IPS-15b (cell line): ENCODE data around the gene SLC6A1.

ENCODE experiments used
- H3K27me3 ChIP-seq: one replicate; pipeline ENCODE4 v1.6.1; 2013; ENCODE audit warnings: low read length; ENCODE audit not compliant: control insufficient read depth, insufficient read depth
- H3K36me3 ChIP-seq: one replicate; pipeline ENCODE4 v1.6.1; 2013; ENCODE audit warnings: low read length; ENCODE audit not compliant: control insufficient read depth, insufficient read depth
- H3K4me1 ChIP-seq: one replicate; pipeline ENCODE4 v1.6.1; 2013; ENCODE audit warnings: mild to moderate bottlenecking, low read length; ENCODE audit not compliant: control insufficient read depth, insufficient read depth
- H3K4me3 ChIP-seq: one replicate; pipeline ENCODE4 v1.5.1; 2013; ENCODE audit warnings: low read depth, low read length
- H3K9ac ChIP-seq: one replicate; pipeline ENCODE4 v1.6.1; 2013; ENCODE audit warnings: low read depth, mild to moderate bottlenecking, low read length
- H3K9me3 ChIP-seq: one replicate; pipeline ENCODE4 v1.6.1; 2013; ENCODE audit warnings: mild to moderate bottlenecking, low read length; ENCODE audit not compliant: control insufficient read depth, insufficient read depth

The SLC6A1 gene

DNA sequence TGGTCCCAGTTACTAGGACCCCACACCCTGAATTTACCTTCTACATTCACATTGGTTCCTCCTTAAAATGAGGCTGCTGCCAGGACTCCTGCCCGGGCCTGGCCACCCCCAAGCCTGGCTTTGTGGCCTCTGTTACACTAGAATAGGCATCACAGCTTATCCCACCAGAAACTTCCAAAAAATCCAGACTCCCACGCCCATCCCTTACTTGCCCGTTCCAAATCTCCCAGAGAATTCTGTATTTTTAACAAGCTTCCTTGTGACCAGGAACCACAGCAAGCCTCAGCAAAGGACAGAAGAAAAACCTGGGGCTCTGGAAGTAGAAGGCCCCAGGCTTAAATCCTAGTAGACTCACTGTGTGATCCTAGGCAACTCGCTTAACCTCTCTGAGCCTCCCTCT lies 36.0 kb upstream of the SLC6A1 start:
- no peak overlapping the region for H3K9ac ChIP-seq
- no peak overlapping the region for H3K4me3 ChIP-seq
- H3K9me3 ChIP-seq = no peaks in the 10 kb centered on the region
- no peaks in the 10 kb centered on the region for H3K27me3 ChIP-seq
- H3K36me3 ChIP-seq = no peaks in the 10 kb centered on the region
- no peaks in the 10 kb centered on the region for H3K4me1 ChIP-seq

- H3K36me3 ChIP-seq = no peaks in the 10 kb centered on the region
- H3K9ac ChIP-seq = no peak overlapping the region
- H3K9me3 ChIP-seq = no peaks in the 10 kb centered on the region
- no peaks in the 10 kb centered on the region for H3K27me3 ChIP-seq
- no peaks in the 10 kb centered on the region for H3K4me1 ChIP-seq
- H3K4me3 ChIP-seq = no peak overlapping the region
Observed at GRCh38 chr3:10956986-10957385, 35.6 kb upstream of the SLC6A1 start.

GRCh38 chr3:10957976-10958749 lies 34.4 kb upstream of the SLC6A1 start:
- no peaks in the 10 kb centered on the region for H3K9me3 ChIP-seq

DNA sequence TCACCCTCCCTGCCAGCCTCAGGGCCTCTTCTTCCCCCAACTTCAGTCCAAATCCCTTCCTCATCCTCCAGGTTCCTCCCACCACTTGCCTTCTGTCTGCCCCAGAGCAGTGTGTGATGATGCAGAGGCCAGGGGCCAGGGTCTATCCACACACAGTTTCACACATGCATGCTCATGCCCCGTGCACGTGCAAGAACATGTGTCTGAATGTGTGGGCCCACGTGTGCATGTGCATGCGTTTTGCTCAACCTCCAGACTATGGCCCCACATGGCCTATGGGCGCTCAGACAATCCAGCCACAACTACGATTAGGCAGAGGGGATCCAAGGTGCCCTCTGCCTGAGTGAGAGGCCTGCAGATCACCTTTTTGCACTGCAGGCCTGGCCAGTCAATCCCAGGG lies 32.3 kb upstream of the SLC6A1 start:
- H3K9me3 ChIP-seq = no peaks in the 10 kb centered on the region
- no peaks in the 10 kb centered on the region for H3K27me3 ChIP-seq
- H3K4me1 ChIP-seq = no peaks in the 10 kb centered on the region
- H3K4me3 ChIP-seq = no peak overlapping the region
- no peaks in the 10 kb centered on the region for H3K36me3 ChIP-seq
- H3K9ac ChIP-seq = no peak overlapping the region

More at GRCh38 chr3:10957976-10958749, 34.4 kb upstream of the SLC6A1 start:
- Histone ChIP-seq H3K4me1 (no peaks in the 10 kb centered on the region), H3K9ac (no peak overlapping the region), H3K27me3 (no peaks in the 10 kb centered on the region), H3K4me3 (no peak overlapping the region), H3K36me3 (no peaks in the 10 kb centered on the region)

- Histone ChIP-seq H3K4me3 (no peak overlapping the region), H3K9ac (no peak overlapping the region), H3K27me3 (no peaks in the 10 kb centered on the region), H3K36me3 (no peaks in the 10 kb centered on the region), H3K9me3 (no peaks in the 10 kb centered on the region), H3K4me1 (no peaks in the 10 kb centered on the region)
Observed at GRCh38 chr3:10961921-10962320, 30.6 kb upstream of the SLC6A1 start.

- no peaks in the 10 kb centered on the region for H3K36me3 ChIP-seq
- no peaks in the 10 kb centered on the region for H3K9me3 ChIP-seq
- H3K4me1 ChIP-seq = no peaks in the 10 kb centered on the region
- H3K9ac ChIP-seq = no peak overlapping the region
- no peak overlapping the region for H3K4me3 ChIP-seq
- H3K27me3 ChIP-seq = no peaks in the 10 kb centered on the region
Observed at GRCh38 chr3:10962481-10963036, 30.0 kb upstream of the SLC6A1 start.

DNA sequence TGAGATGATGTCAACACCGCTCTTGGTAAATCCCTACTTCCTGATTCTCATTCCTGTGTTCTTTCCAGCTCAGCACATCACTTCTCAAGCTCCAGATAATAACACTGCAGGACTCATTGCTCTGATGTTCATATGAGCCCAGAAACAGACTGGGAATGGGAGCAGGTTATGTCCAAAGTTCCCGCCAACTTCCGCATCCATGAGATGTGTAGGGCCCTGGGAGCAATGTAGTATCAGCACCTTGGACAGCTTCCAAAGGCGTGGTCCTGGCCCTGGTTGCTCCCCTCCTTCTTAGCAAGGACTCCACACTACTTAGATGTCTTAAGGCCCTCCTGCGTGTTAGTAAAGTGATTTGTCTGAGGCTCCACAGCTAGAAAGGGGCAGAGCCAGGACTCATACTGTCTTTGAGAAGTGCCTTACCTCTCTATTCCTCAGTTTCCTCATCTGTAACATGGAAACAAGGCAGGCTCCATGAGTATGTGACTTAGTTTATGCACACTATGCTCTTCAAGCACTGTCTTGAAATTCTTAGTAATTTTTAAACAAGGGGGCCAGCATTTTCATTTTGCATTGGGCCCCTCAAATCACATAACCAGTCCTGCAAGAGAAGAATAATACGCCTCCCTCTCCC lies 27.9 kb upstream of the SLC6A1 start:
- H3K9ac ChIP-seq = no peak overlapping the region
- no peaks in the 10 kb centered on the region for H3K27me3 ChIP-seq
- no peaks in the 10 kb centered on the region for H3K36me3 ChIP-seq
- H3K9me3 ChIP-seq = no peaks in the 10 kb centered on the region
- H3K4me1 ChIP-seq = peaks cover 2% of the 10 kb centered on the region
- no peak overlapping the region for H3K4me3 ChIP-seq

GRCh38 chr3:10968401-10968800 lies 24.1 kb upstream of the SLC6A1 start:
- H3K4me1 ChIP-seq = peaks cover 8% of the 10 kb centered on the region
- no peaks in the 10 kb centered on the region for H3K36me3 ChIP-seq
- H3K9me3 ChIP-seq = no peaks in the 10 kb centered on the region
- peak overlapping the region; percentile 12 for H3K9ac ChIP-seq
- H3K4me3 ChIP-seq = no peak overlapping the region
- no peaks in the 10 kb centered on the region for H3K27me3 ChIP-seq

GRCh38 chr3:10970306-10970960 lies 22.1 kb upstream of the SLC6A1 start:
- H3K27me3 ChIP-seq = no peaks in the 10 kb centered on the region

GRCh38 chr3:10972072-10972782 lies 20.3 kb upstream of the SLC6A1 start:
- Histone ChIP-seq H3K9me3 (no peaks in the 10 kb centered on the region), H3K4me1 (peaks cover 8% of the 10 kb centered on the region), H3K27me3 (no peaks in the 10 kb centered on the region), H3K36me3 (no peaks in the 10 kb centered on the region), H3K4me3 (no peak overlapping the region), H3K9ac (no peak overlapping the region)

More at GRCh38 chr3:10970306-10970960, 22.1 kb upstream of the SLC6A1 start:
- H3K4me3 ChIP-seq = no peak overlapping the region
- peaks cover 8% of the 10 kb centered on the region for H3K4me1 ChIP-seq
- H3K9ac ChIP-seq = no peak overlapping the region
- no peaks in the 10 kb centered on the region for H3K9me3 ChIP-seq
- H3K36me3 ChIP-seq = no peaks in the 10 kb centered on the region

GRCh38 chr3:10973046-10973595 lies 19.4 kb upstream of the SLC6A1 start:
- Histone ChIP-seq H3K27me3 (no peaks in the 10 kb centered on the region), H3K4me1 (peaks cover 13% of the 10 kb centered on the region), H3K36me3 (no peaks in the 10 kb centered on the region), H3K9ac (no peak overlapping the region), H3K4me3 (no peak overlapping the region), H3K9me3 (no peaks in the 10 kb centered on the region)
